ENCODE measurements around the gene DCLK2. TPM values are rescaled to one million over a fixed set of nuclear protein-coding genes. Genes with fewer than 3 reads are reported as not detected.

The DCLK2 gene
- total RNA-seq, 1 donor from 2014 or later, result 4.9 TPM

DNA sequence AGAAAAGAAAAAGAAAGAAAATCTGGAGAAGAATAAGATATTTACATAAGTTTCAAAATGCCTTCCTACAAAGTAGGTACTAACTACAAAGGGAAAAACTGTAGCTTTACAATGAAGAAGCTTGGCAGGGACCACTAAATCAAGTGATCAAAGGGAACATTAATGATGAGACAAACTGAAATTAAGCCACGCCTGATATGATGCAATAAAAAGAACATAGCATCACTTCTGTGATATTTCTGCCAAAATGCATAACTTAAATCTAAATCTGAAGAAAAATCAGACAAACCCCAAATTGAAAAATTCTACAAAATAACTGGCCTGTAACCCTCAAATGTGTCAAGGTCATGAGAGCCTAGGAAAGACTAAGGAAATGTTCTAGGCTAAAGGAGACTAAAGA lies 8.9 kb upstream of the DCLK2 start:
- Histone ChIP-seq H3K4me3 (no peak overlapping the region), H3K9me3 (no peaks in the 10 kb centered on the region), H3K36me3 (no peaks in the 10 kb centered on the region), H3K27ac (no peak overlapping the region), H3K27me3 (no peaks in the 10 kb centered on the region), H3K4me1 (no peaks in the 10 kb centered on the region)
- intact Hi-C loops (cut with DNase I), result no loop called here
- TF ChIP-seq, protein P1, sequence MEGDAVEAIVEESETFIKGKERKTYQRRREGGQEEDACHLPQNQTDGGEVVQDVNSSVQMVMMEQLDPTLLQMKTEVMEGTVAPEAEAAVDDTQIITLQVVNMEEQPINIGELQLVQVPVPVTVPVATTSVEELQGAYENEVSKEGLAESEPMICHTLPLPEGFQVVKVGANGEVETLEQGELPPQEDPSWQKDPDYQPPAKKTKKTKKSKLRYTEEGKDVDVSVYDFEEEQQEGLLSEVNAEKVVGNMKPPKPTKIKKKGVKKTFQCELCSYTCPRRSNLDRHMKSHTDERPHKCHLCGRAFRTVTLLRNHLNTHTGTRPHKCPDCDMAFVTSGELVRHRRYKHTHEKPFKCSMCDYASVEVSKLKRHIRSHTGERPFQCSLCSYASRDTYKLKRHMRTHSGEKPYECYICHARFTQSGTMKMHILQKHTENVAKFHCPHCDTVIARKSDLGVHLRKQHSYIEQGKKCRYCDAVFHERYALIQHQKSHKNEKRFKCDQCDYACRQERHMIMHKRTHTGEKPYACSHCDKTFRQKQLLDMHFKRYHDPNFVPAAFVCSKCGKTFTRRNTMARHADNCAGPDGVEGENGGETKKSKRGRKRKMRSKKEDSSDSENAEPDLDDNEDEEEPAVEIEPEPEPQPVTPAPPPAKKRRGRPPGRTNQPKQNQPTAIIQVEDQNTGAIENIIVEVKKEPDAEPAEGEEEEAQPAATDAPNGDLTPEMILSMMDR (IDR thresholded peaks at IDR 0.05), result no peak
- ATAC-seq (no peak), DNase-seq (no peak)

DNA sequence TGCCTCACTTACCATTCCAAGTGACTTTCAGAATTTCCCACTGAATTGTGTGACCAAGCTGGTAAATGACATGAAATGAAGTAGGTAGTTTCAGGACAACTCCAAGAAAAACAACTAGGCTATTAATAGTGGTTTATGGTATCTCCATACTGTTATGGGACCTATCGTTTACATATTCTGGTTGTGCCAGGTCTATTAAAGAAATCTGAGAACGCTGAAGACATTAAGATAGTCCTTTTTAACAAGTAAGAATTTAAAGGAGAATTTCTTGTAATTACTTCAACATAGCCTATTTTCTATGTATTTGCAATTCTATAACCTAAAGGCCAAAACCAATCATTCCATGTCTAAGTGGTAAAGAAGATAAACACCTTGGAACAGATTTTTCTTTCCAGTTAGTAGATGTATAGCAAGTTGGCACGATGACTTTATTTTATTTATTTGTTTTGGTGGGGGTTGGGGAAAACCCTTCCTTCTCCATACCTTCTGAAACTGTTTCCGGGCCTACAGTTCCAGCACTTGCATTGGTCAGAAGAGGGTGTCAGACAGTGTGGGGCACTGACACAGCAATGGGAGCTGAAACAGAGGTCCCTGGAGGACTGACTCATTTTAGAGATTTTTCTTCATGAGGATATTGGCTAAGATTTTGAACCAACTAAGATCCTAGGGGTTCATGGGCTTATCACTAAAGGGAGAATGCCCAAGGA lies 7.6 kb upstream of the DCLK2 start:
- TF ChIP-seq, protein P1 (IDR thresholded peaks at IDR 0.05), result no peak
- Histone ChIP-seq H3K9me3 (no peaks in the 10 kb centered on the region), H3K4me3 (no peak overlapping the region), H3K36me3 (no peaks in the 10 kb centered on the region), H3K27ac (no peak overlapping the region), H3K27me3 (no peaks in the 10 kb centered on the region), H3K4me1 (no peaks in the 10 kb centered on the region)
- intact Hi-C loops (cut with DNase I), result no loop called here
- DNase-seq (no peak), ATAC-seq (no peak)

DNA sequence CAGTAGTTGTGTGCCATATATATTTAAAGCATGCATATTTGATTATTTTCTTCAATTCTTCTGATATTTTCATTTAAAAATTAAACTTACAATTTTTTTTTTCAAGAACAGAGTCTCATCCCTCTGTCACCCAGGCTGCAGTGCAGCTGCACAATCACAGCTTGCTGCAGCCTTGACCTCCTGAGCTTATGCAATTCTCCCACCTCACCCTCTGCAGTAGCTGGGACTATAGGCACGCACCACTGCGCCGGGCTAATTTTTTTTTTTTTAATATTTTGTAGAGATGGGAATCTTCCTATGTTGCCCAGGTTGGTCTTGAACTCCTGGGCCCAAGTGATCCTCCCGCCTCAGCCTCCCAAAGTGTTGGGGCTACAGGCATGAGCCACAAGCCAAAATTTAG lies 5.8 kb upstream of the DCLK2 start:
- no peak overlapping the region for H3K4me3 ChIP-seq
- H3K36me3 ChIP-seq, result no peaks in the 10 kb centered on the region
- no peaks in the 10 kb centered on the region for H3K4me1 ChIP-seq
- no peak overlapping the region for H3K27ac ChIP-seq
- DNase-seq (no peak), ATAC-seq (no peak)
- H3K9me3 ChIP-seq, result no peaks in the 10 kb centered on the region
- intact Hi-C loops (cut with DNase I), result no loop called here
- TF ChIP-seq, protein P1 (IDR thresholded peaks at IDR 0.05), result no peak
- H3K27me3 ChIP-seq, result no peaks in the 10 kb centered on the region

DNA sequence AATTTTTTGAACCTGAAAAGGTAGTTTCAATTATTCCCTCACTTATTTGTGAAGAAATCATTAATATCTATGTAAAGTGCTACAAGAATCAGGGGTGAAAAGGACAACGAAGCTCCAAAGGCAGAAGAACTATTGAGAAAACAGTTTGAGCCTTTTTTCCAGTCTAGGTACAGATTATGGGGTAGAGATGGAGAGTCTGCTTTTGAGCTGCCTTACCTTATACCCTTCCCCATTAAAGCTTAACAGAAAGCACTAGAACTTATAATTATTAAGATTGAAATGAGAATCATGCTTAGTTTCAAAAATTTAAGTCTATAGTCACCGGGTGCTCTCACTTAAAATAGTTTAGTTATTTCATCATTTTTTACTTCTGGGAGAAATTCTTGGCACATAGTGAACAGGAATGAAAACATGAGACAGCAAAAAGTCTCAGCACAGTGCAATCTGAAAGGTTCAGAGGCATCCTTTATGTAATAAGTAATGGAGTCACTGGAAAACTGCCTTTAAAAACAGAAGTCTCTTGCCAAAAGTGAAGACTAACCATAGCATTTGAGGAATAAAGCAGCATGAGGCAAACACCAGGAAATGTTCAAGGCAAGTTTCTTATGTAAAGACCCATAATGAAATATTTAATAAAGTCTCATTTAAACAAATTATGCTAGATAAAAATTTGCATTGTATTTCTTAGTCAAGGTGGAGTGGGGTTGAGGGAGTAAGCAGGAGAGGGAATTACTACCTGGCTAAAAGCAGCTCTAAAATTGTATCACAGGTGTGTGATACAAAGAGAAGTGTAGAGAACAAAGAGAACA lies 5.1 kb upstream of the DCLK2 start:
- intact Hi-C loops (cut with DNase I), result no loop called here
- no peak overlapping the region for H3K4me3 ChIP-seq
- TF ChIP-seq, protein P1 (IDR thresholded peaks at IDR 0.05), result no peak
- H3K27me3 ChIP-seq, result no peaks in the 10 kb centered on the region
- no peak for DNase-seq
- no peak overlapping the region for H3K27ac ChIP-seq
- H3K4me1 ChIP-seq, result no peaks in the 10 kb centered on the region
- H3K9me3 ChIP-seq, result no peaks in the 10 kb centered on the region
- no peak for ATAC-seq
- H3K36me3 ChIP-seq, result no peaks in the 10 kb centered on the region

DNA sequence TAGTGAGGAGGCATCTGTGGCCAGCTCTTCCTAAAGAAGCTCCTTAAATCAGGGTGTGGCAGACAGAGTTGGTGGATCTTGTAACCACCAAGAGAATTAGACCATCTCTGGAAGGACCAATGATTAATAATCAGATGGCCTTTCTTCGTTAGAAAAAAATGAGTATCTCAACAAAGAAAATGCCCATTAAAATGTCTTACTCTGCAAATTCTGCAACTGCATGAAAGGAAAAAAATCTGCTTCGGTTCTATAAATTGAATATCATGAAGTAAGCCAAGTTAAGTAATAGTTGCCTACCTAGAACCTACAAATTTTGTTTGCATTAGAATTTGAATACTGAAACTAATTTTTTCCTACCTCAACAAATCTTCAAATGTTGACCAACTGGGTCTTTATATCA lies 4.2 kb upstream of the DCLK2 start:
- ATAC-seq, result no peak
- DNase-seq, result no peak
- intact Hi-C loops (cut with DNase I), result no loop called here
- H3K27ac ChIP-seq, result no peak overlapping the region
- H3K9me3 ChIP-seq, result no peaks in the 10 kb centered on the region
- H3K4me1 ChIP-seq, result no peaks in the 10 kb centered on the region
- no peaks in the 10 kb centered on the region for H3K36me3 ChIP-seq
- H3K4me3 ChIP-seq, result no peak overlapping the region
- TF ChIP-seq, protein P1 (IDR thresholded peaks at IDR 0.05), result no peak
- H3K27me3 ChIP-seq, result no peaks in the 10 kb centered on the region
